Right lobe of liver (tissue), 6 donors: Measurements from ENCODE around the gene TEX10. TPM values are rescaled to one million over a fixed set of nuclear protein-coding genes. Genes with fewer than 3 reads are reported as not detected.

Experiments used
- ATAC-seq, 4 donors: fragments of 200-7000 bp; cut with Tn5 transposase; one replicate each; pipeline ENCODE4 v1.9.1; 2020; ENCODE audit warnings: mild to moderate bottlenecking in 4 of 4, moderate library complexity in 4 of 4
- DNase-seq, 3 donors: peaks; one replicate each; pipeline ENCODE4 v3.0.0-alpha.2; 2020
- H3K27ac ChIP-seq, 3 donors: fragments of 200-600 bp; one replicate each; pipeline ENCODE4 v1.8.0; 2022
- H3K27me3 ChIP-seq, 2 donors: fragments of 200-600 bp; one replicate each; pipeline ENCODE4 v1.8.0; 2022
- H3K36me3 ChIP-seq, 4 donors: fragments of 200-600 bp; sonication (generic) in 1 of 4; one replicate each; pipeline versions ENCODE4 v1.5.1 to v1.8.0; 2017 to 2022; ENCODE audit warnings: control low read depth in 1 of 4
- H3K4me1 ChIP-seq, 4 donors: fragments of 200-600 bp; sonication (generic) in 1 of 4; one replicate each; pipeline versions ENCODE4 v1.5.1 to v1.8.0; 2017 to 2022; ENCODE audit warnings: control low read depth in 1 of 4
- H3K4me3 ChIP-seq, 3 donors: fragments of 200-600 bp; one replicate each; pipeline ENCODE4 v1.8.0; 2022
- H3K9me3 ChIP-seq, 4 donors: fragments of 200-600 bp; sonication (generic) in 1 of 4; one replicate each; pipeline versions ENCODE4 v1.5.1 to v1.8.0; 2017 to 2022; ENCODE audit warnings: control low read depth in 1 of 4
- POLR2A ChIP-seq: fragments of 450-650 bp; IDR thresholded peaks from one replicate; pipeline ENCODE4 v1.6.1; 2017; ENCODE audit warnings: antibody characterized with exemption, mild to moderate bottlenecking
- WGBS: methylation state at CpG from one replicate; pipeline ENCODE4 v1.1.6; 2018; ENCODE audit warnings: low coverage, low lambda C conversion rate; ENCODE audit not compliant: insufficient coverage; ENCODE audit errors: missing lambda C conversion rate; 5-methylcytosine and 5-hydroxymethylcytosine counted together
- intact Hi-C, 2 donors: fragments of 100-400 bp; cut with DNase I; formaldehyde crosslinking; loops; one replicate each; pipeline versions ENCODE4 v1.11.2 to v1.14.1; 2022
- total RNA-seq, 6 experiments: library from RNA; depleted of rRNA in 2 of 6; stranded (reverse); fragments of >200 nt in 2 of 6; fragmentation: NEBNext Ultra II Directional in 3 of 6; extraction: Animal tissue kit (Norgen Biotek cat#: 25700) in 3 of 6; gene quantifications; one replicate each; pipeline versions ENCODE4 v1.1.0 to v1.2.4, GENCODE V29; 2016 to 2023
- TF ChIP-seq, protein P1 (sequence below), 4 donors: fragments of 200-600 bp in 3 of 4; fragments of 450-650 bp in 1 of 4; IDR thresholded peaks; one replicate each; pipeline versions ENCODE4 v1.5.1 to v1.8.0; 2016 to 2022; ENCODE audit warnings: antibody characterized with exemption in 4 of 4, mild to moderate bottlenecking in 2 of 4
- donor health status: DM: no; HTN: yes; CAD: no.
- donor health status: DM: no; HTN: no; CAD: no.
- donor health status: DM: no; HTN: no; CAD: no.
- donor health status: DM: no; HTN: yes; CAD: no.
- donor health status: DM: no; HTN: yes; CAD: no.

Gene TEX10
- total RNA-seq, 6 experiments from 2014 or later = 2.5 to 6.4 (median 5.0) TPM

DNA sequence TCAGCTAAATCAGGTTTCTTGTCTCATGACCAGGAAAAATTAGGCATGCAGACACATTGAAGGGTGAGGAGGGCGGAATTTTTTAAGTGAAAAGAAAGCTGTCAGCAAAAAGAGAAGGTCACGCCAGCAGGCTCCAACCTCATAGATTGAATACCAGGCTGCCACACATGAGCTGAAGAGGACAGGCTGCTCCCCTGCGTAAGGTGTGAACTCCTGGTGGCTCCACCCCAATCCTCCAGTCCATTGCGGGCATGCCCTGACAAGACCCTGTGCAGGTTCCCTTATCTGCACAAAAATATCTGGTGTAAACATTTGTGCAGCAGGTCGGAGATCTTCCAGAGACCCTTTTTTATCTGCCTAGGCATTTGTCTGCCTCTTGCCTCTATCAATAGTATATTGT, 22.9 kb upstream of the TEX10 start:
- Histone ChIP-seq H3K27ac (no peak overlapping the region), H3K9me3 (no peaks in the 10 kb centered on the region), H3K36me3 (no peaks in the 10 kb centered on the region), H3K4me3 (no peak overlapping the region), H3K27me3 (no peaks in the 10 kb centered on the region), H3K4me1 (no peaks in the 10 kb centered on the region)
- WGBS = no CpG with 5 or more reads among the region's 5 CpGs
- DNase-seq (no peak), ATAC-seq (no peak)
- TF ChIP-seq, protein P1, sequence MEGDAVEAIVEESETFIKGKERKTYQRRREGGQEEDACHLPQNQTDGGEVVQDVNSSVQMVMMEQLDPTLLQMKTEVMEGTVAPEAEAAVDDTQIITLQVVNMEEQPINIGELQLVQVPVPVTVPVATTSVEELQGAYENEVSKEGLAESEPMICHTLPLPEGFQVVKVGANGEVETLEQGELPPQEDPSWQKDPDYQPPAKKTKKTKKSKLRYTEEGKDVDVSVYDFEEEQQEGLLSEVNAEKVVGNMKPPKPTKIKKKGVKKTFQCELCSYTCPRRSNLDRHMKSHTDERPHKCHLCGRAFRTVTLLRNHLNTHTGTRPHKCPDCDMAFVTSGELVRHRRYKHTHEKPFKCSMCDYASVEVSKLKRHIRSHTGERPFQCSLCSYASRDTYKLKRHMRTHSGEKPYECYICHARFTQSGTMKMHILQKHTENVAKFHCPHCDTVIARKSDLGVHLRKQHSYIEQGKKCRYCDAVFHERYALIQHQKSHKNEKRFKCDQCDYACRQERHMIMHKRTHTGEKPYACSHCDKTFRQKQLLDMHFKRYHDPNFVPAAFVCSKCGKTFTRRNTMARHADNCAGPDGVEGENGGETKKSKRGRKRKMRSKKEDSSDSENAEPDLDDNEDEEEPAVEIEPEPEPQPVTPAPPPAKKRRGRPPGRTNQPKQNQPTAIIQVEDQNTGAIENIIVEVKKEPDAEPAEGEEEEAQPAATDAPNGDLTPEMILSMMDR (IDR thresholded peaks at IDR 0.05) = no peak
- no peak for TF ChIP-seq POLR2A
- intact Hi-C loops = no loop called here

DNA sequence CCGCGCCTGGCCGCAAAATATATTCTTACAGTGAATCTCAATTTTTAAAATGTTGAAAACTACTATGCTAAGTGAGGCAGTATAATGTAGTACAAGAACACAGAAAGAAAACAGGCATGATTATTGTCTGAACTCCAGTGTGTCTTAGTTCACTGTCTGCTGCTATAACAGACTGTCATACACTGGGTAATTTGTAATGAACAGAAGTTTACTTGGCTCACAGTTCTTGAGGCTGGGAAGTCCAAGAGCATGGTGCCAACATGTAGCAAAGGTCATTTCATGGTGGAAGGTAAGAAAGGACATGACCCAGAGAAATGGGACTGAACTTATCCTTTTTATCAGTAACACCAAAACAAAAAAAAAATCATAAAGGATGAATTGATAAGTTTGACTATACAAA, 19.9 kb upstream of the TEX10 start:
- Histone ChIP-seq H3K4me3 (no peak overlapping the region), H3K27me3 (no peaks in the 10 kb centered on the region)

DNA sequence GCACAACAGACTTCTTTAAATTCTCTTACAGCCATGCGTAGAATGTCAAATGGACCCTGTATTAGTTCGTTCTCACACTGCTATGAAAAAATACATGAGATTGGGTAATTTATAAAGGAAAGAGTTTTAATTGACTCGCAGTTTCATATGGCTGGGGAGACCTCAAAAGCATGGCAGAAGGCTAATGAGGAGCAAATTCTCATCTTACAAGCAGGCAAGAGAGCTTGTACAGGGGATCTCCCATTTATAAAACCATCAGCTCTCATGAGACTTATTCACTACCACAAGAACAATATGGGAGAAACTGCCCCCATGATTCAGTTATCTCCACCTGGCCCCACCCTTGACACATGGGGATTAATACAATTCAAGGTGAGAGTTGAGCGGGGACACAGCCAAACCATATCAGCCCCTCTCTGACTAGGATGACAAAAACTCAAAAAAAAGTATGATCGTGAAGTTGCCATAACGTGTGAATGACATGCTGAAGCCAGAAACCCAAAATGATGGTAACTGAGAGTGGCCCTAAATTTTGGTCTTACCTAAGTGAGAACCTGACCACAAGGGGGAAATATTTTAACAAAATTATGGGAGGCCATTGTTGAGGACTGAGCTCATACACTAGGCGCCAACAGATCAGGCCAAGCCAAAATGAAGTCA, 17.5 kb upstream of the TEX10 start:
- intact Hi-C loops = no loop called here
- no peak overlapping the region for H3K27ac ChIP-seq
- no peaks in the 10 kb centered on the region for H3K36me3 ChIP-seq
- TF ChIP-seq POLR2A = no peak
- TF ChIP-seq, protein P1 (IDR thresholded peaks at IDR 0.05) = no peak
- 90% methylated on average over 5 of the region's 7 CpGs for whole genome bisulfite sequencing
- no peak overlapping the region for H3K4me3 ChIP-seq
- DNase-seq (no peak), ATAC-seq (peak in 1 of 4 donors; percentile 36)
- H3K9me3 ChIP-seq = no peaks in the 10 kb centered on the region
- no peaks in the 10 kb centered on the region for H3K27me3 ChIP-seq
- H3K4me1 ChIP-seq = no peaks in the 10 kb centered on the region

More for the DNA sequence above, 19.9 kb upstream of the TEX10 start:
- no peak for ATAC-seq
- Histone ChIP-seq H3K9me3 (no peaks in the 10 kb centered on the region), H3K36me3 (no peaks in the 10 kb centered on the region), H3K27ac (no peak overlapping the region), H3K4me1 (no peaks in the 10 kb centered on the region)
- TF ChIP-seq POLR2A = no peak
- TF ChIP-seq, protein P1 (IDR thresholded peaks at IDR 0.05) = no peak
- intact Hi-C loops = no loop called here
- DNase-seq = no peak
- WGBS = 90% methylated on average over 3 of the region's 3 CpGs

DNA sequence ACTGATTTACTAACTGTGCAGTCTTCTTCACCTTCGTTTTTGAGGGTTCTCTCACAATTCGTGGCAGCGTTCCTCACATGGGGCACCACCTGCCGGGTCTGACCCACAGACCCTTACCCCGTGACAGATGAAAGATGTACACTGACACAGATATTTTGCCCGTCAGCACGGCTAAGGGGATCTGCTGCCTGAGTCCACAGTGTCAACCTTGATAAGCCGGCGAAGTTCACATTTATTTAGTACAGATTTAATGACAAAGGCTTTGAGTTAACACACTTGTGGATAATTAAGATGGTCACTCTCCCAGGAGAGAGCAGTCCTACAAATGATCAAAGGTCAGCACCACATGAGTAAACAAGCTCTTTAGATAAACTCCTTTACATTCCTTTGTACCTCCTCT, 15.9 kb upstream of the TEX10 start:
- WGBS = 90% methylated on average over 9 of the region's 9 CpGs

More for the DNA sequence above, 15.9 kb upstream of the TEX10 start:
- Histone ChIP-seq H3K27ac (no peak overlapping the region), H3K36me3 (no peaks in the 10 kb centered on the region), H3K4me1 (no peaks in the 10 kb centered on the region), H3K4me3 (no peak overlapping the region), H3K9me3 (no peaks in the 10 kb centered on the region), H3K27me3 (no peaks in the 10 kb centered on the region)
- DNase-seq (no peak), ATAC-seq (no peak)
- intact Hi-C loops = no loop called here
- TF ChIP-seq, protein P1 (IDR thresholded peaks at IDR 0.05) = no peak
- no peak for TF ChIP-seq POLR2A
